HCT116 (cell line): ENCODE measurements around the gene GJA1. TPM values are rescaled to one million over a fixed set of nuclear protein-coding genes. Genes with fewer than 3 reads are reported as not detected.

Source experiments
- ATAC-seq: fragments of 200-7000 bp; cut with Tn5 transposase; 2 replicates; pipeline ENCODE4 v1.9.1; 2020; ENCODE audit warnings: mild to moderate bottlenecking, moderate library complexity
- BruUV-seq: library from RNA; stranded (reverse); fragments of 400-500 nt; replicated peaks from 2 replicates; lab custom pipeline; 2021; lab: Mats Ljungman, UMichigan
- CTCF ChIA-PET: fragments of 300-600 bp; sonication (Branson Sonifier 250); formaldehyde crosslinking; loops from one replicate; lab custom pipeline; 2021; ENCODE audit warnings: antibody characterized with exemption; lab: Charles Lee
- POLR2A ChIA-PET: fragments of 300-600, 350-600 bp; sonication (Branson Sonifier 250); formaldehyde crosslinking; loops from one replicate; lab custom pipeline; 2021; ENCODE audit warnings: antibody characterized with exemption; lab: Charles Lee
- RAD21 ChIA-PET, 2 experiments: fragments of 300-600 bp; sonication (Branson Sonifier 250); formaldehyde crosslinking; loops; one replicate each; lab custom pipeline; 2023; ENCODE audit warnings: low total read pairs in 2 of 2; ENCODE audit not compliant: uncharacterized antibody in 2 of 2, unreplicated experiment in 2 of 2, low non-redundant PET in 1 of 2; lab: Charles Lee
- DNase-seq: peaks from one replicate; pipeline ENCODE4 v3.0.0-alpha.2; 2010; ENCODE audit warnings: low read depth, low spot score
- H2AFZ ChIP-seq: fragments of 200-600 bp; shearing (Covaris generic), sonication (generic); 2 replicates; pipeline ENCODE4 v1.6.1; 2017; ENCODE audit warnings: low read depth, mixed run types, mixed read lengths, antibody characterized with exemption, low read length; ENCODE audit not compliant: poor library complexity, severe bottlenecking
- H3K27ac ChIP-seq: 2 replicates; pipeline ENCODE4 v1.5.1; 2012; ENCODE audit warnings: low read depth, low read length
- H3K27me3 ChIP-seq: fragments of 200-600 bp; sonication (generic); 2 replicates; pipeline ENCODE4 v1.6.1; 2016; ENCODE audit warnings: mixed run types, low read length, mixed read lengths; ENCODE audit not compliant: insufficient read depth
- H3K36me3 ChIP-seq, 2 experiments: fragments of 200-500 bp in 1 of 2; fragments of 200-600 bp in 1 of 2; sonication (Bioruptor generic) in 1 of 2; sonication (generic) in 1 of 2; 2 replicates each; pipeline versions ENCODE4 v1.5.1 to v1.6.1; 2014 to 2016; ENCODE audit warnings: low read length in 2 of 2, inconsistent platforms in 1 of 2, mixed read lengths in 1 of 2, mixed run types in 1 of 2; ENCODE audit not compliant: insufficient read depth in 2 of 2, control insufficient read depth in 1 of 2
- H3K4me1 ChIP-seq, 2 experiments: fragments of 200-600 bp in 1 of 2; sonication (generic) in 1 of 2; 2 replicates each; pipeline versions ENCODE4 v1.5.1 to v1.6.1; 2012 to 2017; ENCODE audit warnings: low read length in 2 of 2, inconsistent platforms in 1 of 2, mild to moderate bottlenecking in 1 of 2, mixed read lengths in 1 of 2, mixed run types in 1 of 2, moderate library complexity in 1 of 2; ENCODE audit not compliant: insufficient read depth in 2 of 2, control insufficient read depth in 1 of 2
- H3K4me2 ChIP-seq: fragments of 200-600 bp; sonication (generic); 2 replicates; pipeline ENCODE4 v1.6.1; 2017; ENCODE audit warnings: mixed run types, low read length, mixed read lengths
- H3K4me3 ChIP-seq, 2 experiments: fragments of 200-600 bp in 1 of 2; sonication (generic) in 1 of 2; replicated peaks in 1 of 2; 2 replicates each; pipeline ENCODE4 v1.5.1; 2011 to 2016; ENCODE audit warnings: low read length in 2 of 2, control low read depth in 1 of 2, low read depth in 1 of 2, mild to moderate bottlenecking in 1 of 2, mixed read lengths in 1 of 2, mixed run types in 1 of 2
- H3K79me2 ChIP-seq: fragments of 200-600 bp; sonication (generic); 2 replicates; pipeline ENCODE4 v1.6.1; 2017; ENCODE audit warnings: mild to moderate bottlenecking, mixed run types, low read length, moderate library complexity, mixed read lengths; ENCODE audit not compliant: insufficient read depth
- H3K9ac ChIP-seq: fragments of 200-600 bp; sonication (generic); 2 replicates; pipeline ENCODE4 v1.6.1; 2016; ENCODE audit warnings: low read length, mixed read lengths
- H3K9me2 ChIP-seq: fragments of 200-600 bp; sonication (generic), shearing (Covaris generic); 2 replicates; pipeline ENCODE4 v1.6.1; 2017; ENCODE audit warnings: mixed run types, mild to moderate bottlenecking, moderate library complexity; ENCODE audit not compliant: insufficient read depth
- H3K9me3 ChIP-seq, 2 experiments: fragments of 200-500 bp in 1 of 2; fragments of 200-600 bp in 1 of 2; sonication (Bioruptor generic) in 1 of 2; sonication (generic) in 1 of 2; 2 replicates each; pipeline ENCODE4 v1.6.1; 2014 to 2017; ENCODE audit warnings: low read length in 2 of 2, mixed read lengths in 2 of 2, inconsistent platforms in 1 of 2, low read depth in 1 of 2, mild to moderate bottlenecking in 1 of 2, mixed run types in 1 of 2, moderate library complexity in 1 of 2; ENCODE audit not compliant: control insufficient read depth in 1 of 2, insufficient read depth in 1 of 2
- H4K20me1 ChIP-seq: fragments of 200-600 bp; sonication (generic), shearing (Covaris generic); 2 replicates; pipeline ENCODE4 v1.6.1; 2017; ENCODE audit warnings: mixed run types, mild to moderate bottlenecking, moderate library complexity; ENCODE audit not compliant: insufficient read depth
- CBX3 ChIP-seq: IDR thresholded peaks from 2 replicates; pipeline ENCODE4 v1.6.1; 2012; ENCODE audit warnings: low read depth
- ELF1 ChIP-seq: IDR thresholded peaks from 2 replicates; pipeline ENCODE4 v1.6.1; 2012; ENCODE audit warnings: low read depth, borderline replicate concordance
- EZH2 ChIP-seq: fragments of 200-600 bp; sonication (generic); IDR thresholded peaks from 2 replicates; pipeline ENCODE4 v1.6.1; 2017; ENCODE audit warnings: antibody characterized with exemption, mixed run types
- JUND ChIP-seq: IDR thresholded peaks from 2 replicates; pipeline ENCODE4 v1.6.1; 2012
- POLR2A ChIP-seq: IDR thresholded peaks from 2 replicates; pipeline ENCODE4 v1.7.0; 2011; ENCODE audit warnings: borderline replicate concordance; ENCODE audit not compliant: insufficient read depth, insufficient read length; ENCODE audit errors: extremely low read depth
- POLR2AphosphoS5 ChIP-seq: IDR thresholded peaks from 2 replicates; pipeline ENCODE4 v1.6.1; 2011; ENCODE audit warnings: mild to moderate bottlenecking, low read depth, low read length, moderate library complexity
- SIN3A ChIP-seq: IDR thresholded peaks from 2 replicates; pipeline ENCODE4 v1.6.1; 2012; ENCODE audit warnings: low read depth
- SRF ChIP-seq: IDR thresholded peaks from 2 replicates; pipeline ENCODE4 v1.6.1; 2012; ENCODE audit warnings: low read depth
- TCF7L2 ChIP-seq: IDR thresholded peaks from 2 replicates; pipeline ENCODE4 v1.7.0; 2011; ENCODE audit warnings: borderline replicate concordance, inconsistent platforms; ENCODE audit not compliant: insufficient read depth, insufficient read length; ENCODE audit errors: extremely low read depth
- YY1 ChIP-seq: IDR thresholded peaks from 2 replicates; pipeline ENCODE4 v1.6.1; 2011; ENCODE audit warnings: low read length, low read depth, moderate library complexity, mild to moderate bottlenecking; ENCODE audit not compliant: insufficient replicate concordance; ENCODE audit errors: extremely low read depth
- ZFX ChIP-seq: fragments of 450-650 bp; IDR thresholded peaks from 2 replicates; pipeline ENCODE4 v1.6.1; 2017
- intact Hi-C: fragments of 100-400 bp; cut with micrococcal nuclease; formaldehyde crosslinking; loops from 2 replicates; pipeline ENCODE4 v1.10.0; 2022
- total RNA-seq: library from RNA; stranded (reverse); gene quantifications from one replicate; pipeline ENCODE4 v1.2.1, GENCODE V29; 2021; ENCODE audit not compliant: unreplicated experiment
- TF ChIP-seq, protein P1 (sequence below): IDR thresholded peaks from 2 replicates; pipeline ENCODE4 v1.6.1; 2012
- TF ChIP-seq, protein P2 (sequence below), 3 experiments: fragments of 200-600 bp in 1 of 3; sonication (generic) in 1 of 3; IDR thresholded peaks in 2 of 3; conservative IDR thresholded peaks in 1 of 3; 2 replicates each; pipeline ENCODE4 v1.5.1; 2012 to 2017; ENCODE audit warnings: low read depth in 2 of 3, low read length in 2 of 3, antibody characterized with exemption in 1 of 3, borderline replicate concordance in 1 of 3, control low read depth in 1 of 3, mild to moderate bottlenecking in 1 of 3, mixed read lengths in 1 of 3, mixed run types in 1 of 3, moderate library complexity in 1 of 3; ENCODE audit not compliant: insufficient read depth in 1 of 3
- TF ChIP-seq, protein P3 (sequence below): IDR thresholded peaks from 2 replicates; pipeline ENCODE4 v1.6.1; 2012
- TF ChIP-seq, protein P4 (sequence below): IDR thresholded peaks from 2 replicates; pipeline ENCODE4 v1.6.1; 2012; ENCODE audit warnings: low read depth
- TF ChIP-seq, protein P5 (sequence below): IDR thresholded peaks from 2 replicates; pipeline ENCODE4 v1.6.1; 2011; ENCODE audit warnings: mild to moderate bottlenecking, low read length, moderate library complexity; ENCODE audit not compliant: insufficient replicate concordance; ENCODE audit errors: extremely low read depth

The GJA1 gene
- total RNA-seq, 1 experiment from 2014 or later: 1.1 TPM

DNA sequence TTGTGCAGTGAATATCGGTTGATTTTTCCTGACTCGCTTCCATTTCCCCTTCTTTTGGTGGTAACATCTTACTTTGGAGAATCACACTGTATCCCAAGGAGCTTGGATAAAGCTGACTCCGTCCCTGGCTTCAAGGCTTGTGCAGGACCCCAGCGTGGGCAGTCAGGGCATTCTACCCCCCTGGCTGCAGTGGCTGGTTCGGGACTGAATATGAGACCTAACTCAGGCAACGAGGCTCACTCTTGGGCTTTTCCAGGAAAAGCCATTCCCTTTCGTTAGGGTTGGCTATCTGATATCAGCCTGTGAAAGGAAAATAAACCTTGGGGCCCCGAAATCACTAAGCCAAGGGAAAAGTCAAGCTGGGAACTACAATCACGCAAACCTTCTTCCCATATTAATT lies 30.1 kb upstream of the GJA1 start:
- Histone ChIP-seq H3K9ac (no peak overlapping the region), H2AFZ (no peak overlapping the region), H3K9me2 (no peaks in the 10 kb centered on the region), H3K27me3 (no peaks in the 10 kb centered on the region), H3K27ac (no peak overlapping the region), H3K79me2 (no peaks in the 10 kb centered on the region), H3K4me1 (no peaks in the 10 kb centered on the region), H3K9me3 (no peaks in the 10 kb centered on the region), H3K36me3 (no peaks in the 10 kb centered on the region), H3K4me3 (no peak overlapping the region), H4K20me1 (no peaks in the 10 kb centered on the region), H3K4me2 (no peak overlapping the region)
- no peak for DNase-seq
- POLR2A ChIA-PET: no interaction called here
- intact Hi-C loops: no loop called here
- CTCF ChIA-PET: no interaction called here
- TF ChIP-seq, protein P1, sequence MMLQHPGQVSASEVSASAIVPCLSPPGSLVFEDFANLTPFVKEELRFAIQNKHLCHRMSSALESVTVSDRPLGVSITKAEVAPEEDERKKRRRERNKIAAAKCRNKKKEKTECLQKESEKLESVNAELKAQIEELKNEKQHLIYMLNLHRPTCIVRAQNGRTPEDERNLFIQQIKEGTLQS: no peak
- TF ChIP-seq, protein P2, sequence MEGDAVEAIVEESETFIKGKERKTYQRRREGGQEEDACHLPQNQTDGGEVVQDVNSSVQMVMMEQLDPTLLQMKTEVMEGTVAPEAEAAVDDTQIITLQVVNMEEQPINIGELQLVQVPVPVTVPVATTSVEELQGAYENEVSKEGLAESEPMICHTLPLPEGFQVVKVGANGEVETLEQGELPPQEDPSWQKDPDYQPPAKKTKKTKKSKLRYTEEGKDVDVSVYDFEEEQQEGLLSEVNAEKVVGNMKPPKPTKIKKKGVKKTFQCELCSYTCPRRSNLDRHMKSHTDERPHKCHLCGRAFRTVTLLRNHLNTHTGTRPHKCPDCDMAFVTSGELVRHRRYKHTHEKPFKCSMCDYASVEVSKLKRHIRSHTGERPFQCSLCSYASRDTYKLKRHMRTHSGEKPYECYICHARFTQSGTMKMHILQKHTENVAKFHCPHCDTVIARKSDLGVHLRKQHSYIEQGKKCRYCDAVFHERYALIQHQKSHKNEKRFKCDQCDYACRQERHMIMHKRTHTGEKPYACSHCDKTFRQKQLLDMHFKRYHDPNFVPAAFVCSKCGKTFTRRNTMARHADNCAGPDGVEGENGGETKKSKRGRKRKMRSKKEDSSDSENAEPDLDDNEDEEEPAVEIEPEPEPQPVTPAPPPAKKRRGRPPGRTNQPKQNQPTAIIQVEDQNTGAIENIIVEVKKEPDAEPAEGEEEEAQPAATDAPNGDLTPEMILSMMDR (IDR thresholded peaks at IDR 0.05 in 2 of 3, conservative IDR thresholded peaks at IDR 0.05 in 1 of 3; ENCODE audit: borderline replicate concordance in 1 of 3, insufficient read depth in 1 of 3, low read depth in 2 of 3, low read length in 2 of 3): no peak
- TF ChIP-seq SRF (no peak), CBX3 (no peak), ELF1 (no peak), TCF7L2 (no peak), JUND (no peak), EZH2 (no peak), POLR2AphosphoS5 (no peak), YY1 (no peak), ZFX (no peak), SIN3A (no peak), POLR2A (no peak)
- TF ChIP-seq, protein P3, sequence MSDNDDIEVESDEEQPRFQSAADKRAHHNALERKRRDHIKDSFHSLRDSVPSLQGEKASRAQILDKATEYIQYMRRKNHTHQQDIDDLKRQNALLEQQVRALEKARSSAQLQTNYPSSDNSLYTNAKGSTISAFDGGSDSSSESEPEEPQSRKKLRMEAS: no peak
- TF ChIP-seq, protein P4, sequence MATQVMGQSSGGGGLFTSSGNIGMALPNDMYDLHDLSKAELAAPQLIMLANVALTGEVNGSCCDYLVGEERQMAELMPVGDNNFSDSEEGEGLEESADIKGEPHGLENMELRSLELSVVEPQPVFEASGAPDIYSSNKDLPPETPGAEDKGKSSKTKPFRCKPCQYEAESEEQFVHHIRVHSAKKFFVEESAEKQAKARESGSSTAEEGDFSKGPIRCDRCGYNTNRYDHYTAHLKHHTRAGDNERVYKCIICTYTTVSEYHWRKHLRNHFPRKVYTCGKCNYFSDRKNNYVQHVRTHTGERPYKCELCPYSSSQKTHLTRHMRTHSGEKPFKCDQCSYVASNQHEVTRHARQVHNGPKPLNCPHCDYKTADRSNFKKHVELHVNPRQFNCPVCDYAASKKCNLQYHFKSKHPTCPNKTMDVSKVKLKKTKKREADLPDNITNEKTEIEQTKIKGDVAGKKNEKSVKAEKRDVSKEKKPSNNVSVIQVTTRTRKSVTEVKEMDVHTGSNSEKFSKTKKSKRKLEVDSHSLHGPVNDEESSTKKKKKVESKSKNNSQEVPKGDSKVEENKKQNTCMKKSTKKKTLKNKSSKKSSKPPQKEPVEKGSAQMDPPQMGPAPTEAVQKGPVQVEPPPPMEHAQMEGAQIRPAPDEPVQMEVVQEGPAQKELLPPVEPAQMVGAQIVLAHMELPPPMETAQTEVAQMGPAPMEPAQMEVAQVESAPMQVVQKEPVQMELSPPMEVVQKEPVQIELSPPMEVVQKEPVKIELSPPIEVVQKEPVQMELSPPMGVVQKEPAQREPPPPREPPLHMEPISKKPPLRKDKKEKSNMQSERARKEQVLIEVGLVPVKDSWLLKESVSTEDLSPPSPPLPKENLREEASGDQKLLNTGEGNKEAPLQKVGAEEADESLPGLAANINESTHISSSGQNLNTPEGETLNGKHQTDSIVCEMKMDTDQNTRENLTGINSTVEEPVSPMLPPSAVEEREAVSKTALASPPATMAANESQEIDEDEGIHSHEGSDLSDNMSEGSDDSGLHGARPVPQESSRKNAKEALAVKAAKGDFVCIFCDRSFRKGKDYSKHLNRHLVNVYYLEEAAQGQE: no peak
- TF ChIP-seq, protein P5, sequence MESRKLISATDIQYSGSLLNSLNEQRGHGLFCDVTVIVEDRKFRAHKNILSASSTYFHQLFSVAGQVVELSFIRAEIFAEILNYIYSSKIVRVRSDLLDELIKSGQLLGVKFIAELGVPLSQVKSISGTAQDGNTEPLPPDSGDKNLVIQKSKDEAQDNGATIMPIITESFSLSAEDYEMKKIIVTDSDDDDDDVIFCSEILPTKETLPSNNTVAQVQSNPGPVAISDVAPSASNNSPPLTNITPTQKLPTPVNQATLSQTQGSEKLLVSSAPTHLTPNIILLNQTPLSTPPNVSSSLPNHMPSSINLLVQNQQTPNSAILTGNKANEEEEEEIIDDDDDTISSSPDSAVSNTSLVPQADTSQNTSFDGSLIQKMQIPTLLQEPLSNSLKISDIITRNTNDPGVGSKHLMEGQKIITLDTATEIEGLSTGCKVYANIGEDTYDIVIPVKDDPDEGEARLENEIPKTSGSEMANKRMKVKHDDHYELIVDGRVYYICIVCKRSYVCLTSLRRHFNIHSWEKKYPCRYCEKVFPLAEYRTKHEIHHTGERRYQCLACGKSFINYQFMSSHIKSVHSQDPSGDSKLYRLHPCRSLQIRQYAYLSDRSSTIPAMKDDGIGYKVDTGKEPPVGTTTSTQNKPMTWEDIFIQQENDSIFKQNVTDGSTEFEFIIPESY: no peak
- no TSS peak for BruUV-seq
- RAD21 ChIA-PET: no interaction called here
- ATAC-seq: no peak
